ENCODE results near the gene PRKD3.

DNA sequence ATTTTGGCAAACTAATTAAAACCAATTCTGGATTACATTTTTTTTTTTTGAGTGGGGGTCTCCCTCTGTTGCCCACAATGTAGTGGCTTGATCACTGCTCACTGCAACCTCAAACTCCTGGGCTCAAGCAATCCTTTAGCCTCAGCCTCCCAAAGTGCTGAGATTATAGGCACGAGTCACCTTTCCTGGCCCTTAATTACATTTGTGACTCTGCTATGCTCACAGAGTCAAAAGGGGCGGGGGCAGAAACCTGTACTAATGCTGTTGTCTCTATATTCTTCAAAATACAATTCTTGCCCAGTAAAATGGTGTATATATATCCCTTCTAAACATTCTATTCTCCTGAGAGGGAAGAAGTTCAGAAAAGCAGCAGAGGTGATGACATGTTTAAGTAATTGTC, 23.2 kb downstream of the PRKD3 start:
- TF ChIP-seq NFRKB (IDR thresholded peaks at IDR 0.05) (no peak), BHLHE40 (IDR thresholded peaks at IDR 0.05; ENCODE audit: borderline replicate concordance) (no peak), SUZ12 (IDR thresholded peaks at IDR 0.05) (no peak), ARNT (IDR thresholded peaks at IDR 0.05) (no peak), ZNF384 (IDR thresholded peaks at IDR 0.05) (no peak), SP1 (IDR thresholded peaks at IDR 0.05) (no peak), HDGF (IDR thresholded peaks at IDR 0.05; ENCODE audit: borderline replicate concordance) (no peak), L3MBTL2 (conservative IDR thresholded peaks at IDR 0.05) (no peak), TARDBP (IDR thresholded peaks at IDR 0.05) (no peak), FOXA1 (IDR thresholded peaks at IDR 0.05) (no peak), FOXK2 (IDR thresholded peaks at IDR 0.05) (no peak), CTBP1 (IDR thresholded peaks at IDR 0.05; ENCODE audit: borderline replicate concordance) (no peak)
